D721Med (cell line): ENCODE measurements around the gene FAM111A.

ENCODE experiments used
- DNase-seq: peaks from one replicate; pipeline ENCODE4 v3.0.0; 2011; ENCODE audit warnings: low spot score; ENCODE audit not compliant: insufficient read length
- FAIRE-seq: peaks from 2 replicates; lab custom pipeline; 2011; peaks lifted over from hg19 to GRCh38; lab: Jason Lieb, UNC
- CTCF ChIP-seq: IDR thresholded peaks from 2 replicates; pipeline ENCODE4 v1.5.1; 2012; ENCODE audit warnings: mild to moderate bottlenecking, control low read depth; ENCODE audit not compliant: insufficient read depth; ENCODE audit errors: missing control alignments

FAM111A gene

GRCh38 chr11:59182457-59183151 lies 39.9 kb downstream of the FAM111A start:
- DNase-seq (no peak), FAIRE-seq (no peak)
- TF ChIP-seq CTCF = no peak

GRCh38 chr11:59183771-59184170 lies 41.1 kb downstream of the FAM111A start:
- no peak for DNase-seq
- no peak for TF ChIP-seq CTCF
- no peak for FAIRE-seq

- DNase-seq = no peak
- TF ChIP-seq CTCF = no peak
- FAIRE-seq = no peak
Measured at GRCh38 chr11:59184691-59185339, 42.2 kb downstream of the FAM111A start.

- no peak for TF ChIP-seq CTCF
- DNase-seq (no peak), FAIRE-seq (no peak)
Measured at GRCh38 chr11:59185386-59185945, 42.8 kb downstream of the FAM111A start.

GRCh38 chr11:59186130-59186594 lies 43.5 kb downstream of the FAM111A start:
- DNase-seq (no peak), FAIRE-seq (no peak)
- TF ChIP-seq CTCF = peak; percentile 38

- DNase-seq (no peak), FAIRE-seq (no peak)
- TF ChIP-seq CTCF = no peak
Measured at GRCh38 chr11:59187035-59187434, 44.4 kb downstream of the FAM111A start.

GRCh38 chr11:59187587-59187986 lies 44.9 kb downstream of the FAM111A start:
- FAIRE-seq (no peak), DNase-seq (no peak)
- TF ChIP-seq CTCF = no peak
